HG02970 (cell line): ENCODE measurements around the gene NR2E3.
"Not testable (repeated sequence)": the region's sequence is repeated elsewhere in the genome, so short reads cannot be mapped to it uniquely, and the experiment has no call there.

Experiments used
- ATAC-seq: cut with Tn5 transposase; IDR thresholded peaks from one replicate; pipeline ENCODE4 v1.9.1; 2021; ENCODE audit warnings: mild to moderate bottlenecking, moderate library complexity, moderate number of reproducible peaks; ENCODE audit not compliant: unreplicated experiment, low FRiP score

NR2E3 gene

DNA sequence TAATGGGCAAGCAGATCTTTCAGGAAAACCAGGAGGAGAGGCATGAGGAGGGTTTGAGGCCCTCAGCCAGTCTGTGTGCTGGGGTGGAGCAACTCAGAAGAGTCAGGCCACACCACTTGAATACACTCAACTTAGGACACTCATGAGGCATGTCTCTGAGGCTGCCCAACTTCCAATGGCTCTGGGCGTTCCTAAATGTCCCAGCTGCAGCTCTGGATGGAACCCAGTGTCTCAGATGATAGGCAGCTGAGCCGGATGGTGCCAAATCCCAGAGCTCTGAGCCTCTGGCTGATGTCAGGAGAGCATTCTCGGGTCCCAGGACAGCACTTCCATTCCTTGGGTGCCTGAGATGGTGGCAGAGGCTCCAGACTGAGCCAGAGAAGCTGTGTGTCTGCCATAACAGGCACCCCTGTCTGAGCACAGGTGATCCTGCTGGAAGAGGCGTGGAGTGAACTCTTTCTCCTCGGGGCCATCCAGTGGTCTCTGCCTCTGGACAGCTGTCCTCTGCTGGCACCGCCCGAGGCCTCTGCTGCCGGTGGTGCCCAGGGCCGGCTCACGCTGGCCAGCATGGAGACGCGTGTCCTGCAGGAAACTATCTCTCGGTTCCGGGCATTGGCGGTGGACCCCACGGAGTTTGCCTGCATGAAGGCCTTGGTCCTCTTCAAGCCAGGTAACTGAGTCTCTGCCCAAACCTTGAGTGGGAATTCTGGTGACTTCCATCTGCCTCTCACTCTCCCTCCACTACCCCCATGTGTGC is 2.8 kb downstream of the NR2E3 start:
- ATAC-seq = no peak

- ATAC-seq = no peak
Observed at GRCh38 chr15:71813723-71814470, 3.5 kb downstream of the NR2E3 start.

- ATAC-seq = no peak
Observed at GRCh38 chr15:71815301-71815700, 4.9 kb downstream of the NR2E3 start.

DNA sequence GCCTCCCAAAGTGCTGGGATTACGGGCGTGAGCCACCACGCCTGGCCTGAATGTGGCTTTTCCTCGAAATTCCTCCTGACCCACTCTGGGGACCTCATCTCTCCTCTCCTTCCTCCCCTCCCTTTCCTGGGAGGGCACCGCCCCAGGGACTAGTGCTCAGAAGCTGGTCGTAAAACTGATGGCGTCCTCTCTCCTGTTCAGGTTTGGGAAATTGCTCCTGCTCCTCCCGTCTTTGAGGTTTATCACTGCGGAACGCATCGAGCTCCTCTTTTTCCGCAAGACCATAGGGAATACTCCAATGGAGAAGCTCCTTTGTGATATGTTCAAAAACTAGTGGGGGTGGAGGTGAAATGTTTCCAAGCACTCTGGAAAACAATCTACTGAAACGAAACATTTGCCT is 7.0 kb downstream of the NR2E3 start:
- ATAC-seq = no peak

GRCh38 chr15:71820127-71820526 is 9.8 kb downstream of the NR2E3 start:
- ATAC-seq = no peak

GRCh38 chr15:71821547-71822129 is 11.3 kb downstream of the NR2E3 start:
- no peak for ATAC-seq

DNA sequence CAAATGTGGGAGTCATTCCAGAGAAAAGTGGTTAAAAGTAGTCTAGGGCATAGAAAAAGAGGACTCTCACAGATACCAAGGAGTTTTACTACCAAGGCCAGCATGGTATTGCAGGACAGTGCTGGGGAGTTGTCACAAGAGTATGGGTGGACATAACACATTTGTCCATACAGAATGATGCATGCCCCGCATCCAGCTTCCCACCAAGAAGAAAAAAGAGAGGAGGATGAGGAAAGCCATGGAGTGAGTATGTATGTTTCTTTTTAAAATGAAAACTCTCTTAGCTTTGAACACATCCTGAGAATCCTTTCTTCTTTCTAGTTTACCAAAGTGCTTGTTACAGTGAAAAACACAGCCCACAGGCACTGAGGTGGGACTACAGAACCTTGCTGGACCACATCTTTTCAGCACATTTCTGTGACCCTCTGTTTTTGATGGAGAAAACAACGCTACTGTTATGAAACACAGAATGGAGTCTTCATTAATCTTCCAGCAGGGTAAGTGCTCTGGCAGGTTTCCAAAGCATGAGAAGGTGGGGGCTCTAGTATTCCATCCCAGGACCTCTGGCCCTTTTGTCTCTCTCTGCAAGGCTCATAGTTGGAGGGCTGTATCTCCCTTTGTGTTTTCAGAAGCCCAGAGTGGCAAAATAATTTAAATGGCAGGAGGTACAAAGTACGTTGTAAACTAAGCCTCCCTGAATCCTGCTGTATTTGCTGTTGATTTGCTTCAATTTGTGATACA is 12.7 kb downstream of the NR2E3 start:
- ATAC-seq = no peak

DNA sequence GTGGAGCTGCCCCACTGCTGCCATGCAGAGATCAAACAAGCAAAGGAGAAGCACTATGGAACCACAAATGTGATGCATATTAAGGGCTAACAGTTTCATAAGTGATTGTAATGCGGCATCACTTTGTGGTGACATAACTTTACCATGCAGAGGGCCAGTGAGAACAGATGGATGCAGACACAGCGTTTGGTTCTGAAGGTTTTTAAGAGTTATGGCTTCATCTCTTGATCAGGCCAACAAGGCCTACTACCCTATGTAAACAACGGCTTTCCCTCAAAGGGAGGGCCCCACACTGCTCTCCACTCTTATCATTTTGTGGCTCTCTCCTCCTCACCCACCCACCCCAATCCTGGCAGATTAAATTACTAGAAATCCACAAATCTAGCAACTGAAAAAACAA is 13.4 kb downstream of the NR2E3 start:
- no peak for ATAC-seq

GRCh38 chr15:71825021-71825730 is 14.8 kb downstream of the NR2E3 start:
- no peak for ATAC-seq

- no peak for ATAC-seq
Observed at GRCh38 chr15:71826196-71826595, 15.8 kb downstream of the NR2E3 start.

- no peak for ATAC-seq
Observed at GRCh38 chr15:71830981-71831380, 20.6 kb downstream of the NR2E3 start.

DNA sequence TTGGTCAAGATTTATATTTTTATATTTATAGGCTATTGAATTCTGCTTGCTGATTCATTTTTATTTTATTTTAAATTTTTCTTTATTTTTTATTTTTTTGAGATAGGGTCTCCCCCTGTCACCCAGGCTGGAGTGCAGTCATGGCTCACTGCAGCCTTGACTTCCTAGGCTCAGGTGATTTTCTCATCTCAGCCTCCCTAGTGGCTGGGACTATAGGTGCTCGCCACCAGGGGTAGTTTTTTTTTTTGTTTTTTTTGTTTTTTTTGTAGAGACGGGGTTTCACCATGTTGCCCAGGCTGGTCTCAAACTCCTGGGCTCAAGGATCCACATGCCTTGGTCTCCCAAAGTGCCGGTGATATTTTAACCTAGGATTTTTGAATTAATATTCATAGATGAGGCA is 31.2 kb downstream of the NR2E3 start:
- no peak for ATAC-seq

DNA sequence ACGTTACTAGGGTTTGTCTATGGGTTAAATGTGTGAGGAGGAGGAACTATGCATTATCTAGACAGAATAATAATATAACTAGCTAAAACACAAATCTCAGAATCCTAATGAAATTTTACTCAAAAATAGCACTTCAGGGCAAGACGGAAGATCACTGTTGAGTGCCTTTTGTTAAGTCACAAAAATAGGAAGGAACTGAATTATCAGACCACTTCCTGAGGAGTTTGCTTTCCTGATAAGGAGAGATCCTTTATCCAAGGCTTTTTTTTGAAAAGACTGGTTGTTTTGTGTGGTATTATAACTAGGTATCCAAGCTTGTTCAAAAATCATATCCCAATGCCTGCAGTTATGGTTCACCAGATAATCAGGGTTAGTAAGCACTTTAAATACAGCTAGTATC is 34.6 kb downstream of the NR2E3 start:
- ATAC-seq = no peak

- ATAC-seq = no peak
Observed at GRCh38 chr15:71853543-71853942, 43.2 kb downstream of the NR2E3 start.

DNA sequence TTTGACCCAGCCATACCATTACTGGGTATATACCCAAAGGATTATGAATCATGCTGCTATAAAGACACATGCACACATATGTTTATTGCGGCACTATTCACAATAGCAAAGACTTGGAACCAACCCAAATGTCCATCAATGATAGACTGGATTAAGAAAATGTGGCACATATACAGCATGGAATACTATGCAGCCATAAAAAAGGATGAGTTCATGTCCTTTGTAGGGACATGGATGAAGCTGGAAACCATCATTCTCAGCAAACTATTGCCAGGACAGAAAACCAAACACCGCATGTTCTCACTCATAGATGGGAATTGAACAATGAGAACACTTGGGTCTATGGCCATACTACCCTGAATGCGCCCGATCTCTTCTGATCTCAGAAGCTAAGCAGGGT is 47.9 kb downstream of the NR2E3 start:
- not testable (repeated sequence) for ATAC-seq
